ENCODE data around the gene UTP4.
"Not testable (repeated sequence)": the region's sequence is repeated elsewhere in the genome, so short reads cannot be mapped to it uniquely, and the experiment has no call there.

DNA sequence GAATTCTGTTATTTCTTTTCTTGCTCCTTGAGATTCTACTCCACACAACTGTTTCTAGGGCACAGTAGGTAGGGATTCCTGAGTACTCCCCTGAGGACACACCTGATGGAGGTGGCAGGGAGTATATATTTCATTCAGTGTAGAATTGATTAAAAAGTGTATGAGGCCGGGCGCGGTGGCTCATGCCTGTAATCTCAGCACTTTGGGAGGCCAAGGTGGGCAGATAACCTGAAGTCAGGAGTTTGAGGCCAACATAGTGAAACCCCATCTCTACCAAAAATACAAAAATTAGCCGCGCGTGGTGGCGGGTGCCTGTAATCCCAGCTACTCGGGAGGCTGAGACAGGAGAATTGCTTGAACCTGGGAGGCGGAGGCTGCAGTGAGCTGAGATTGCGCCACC lies 5.6 kb upstream of the UTP4 start:
- TF ChIP-seq, protein P1, sequence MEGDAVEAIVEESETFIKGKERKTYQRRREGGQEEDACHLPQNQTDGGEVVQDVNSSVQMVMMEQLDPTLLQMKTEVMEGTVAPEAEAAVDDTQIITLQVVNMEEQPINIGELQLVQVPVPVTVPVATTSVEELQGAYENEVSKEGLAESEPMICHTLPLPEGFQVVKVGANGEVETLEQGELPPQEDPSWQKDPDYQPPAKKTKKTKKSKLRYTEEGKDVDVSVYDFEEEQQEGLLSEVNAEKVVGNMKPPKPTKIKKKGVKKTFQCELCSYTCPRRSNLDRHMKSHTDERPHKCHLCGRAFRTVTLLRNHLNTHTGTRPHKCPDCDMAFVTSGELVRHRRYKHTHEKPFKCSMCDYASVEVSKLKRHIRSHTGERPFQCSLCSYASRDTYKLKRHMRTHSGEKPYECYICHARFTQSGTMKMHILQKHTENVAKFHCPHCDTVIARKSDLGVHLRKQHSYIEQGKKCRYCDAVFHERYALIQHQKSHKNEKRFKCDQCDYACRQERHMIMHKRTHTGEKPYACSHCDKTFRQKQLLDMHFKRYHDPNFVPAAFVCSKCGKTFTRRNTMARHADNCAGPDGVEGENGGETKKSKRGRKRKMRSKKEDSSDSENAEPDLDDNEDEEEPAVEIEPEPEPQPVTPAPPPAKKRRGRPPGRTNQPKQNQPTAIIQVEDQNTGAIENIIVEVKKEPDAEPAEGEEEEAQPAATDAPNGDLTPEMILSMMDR (IDR thresholded peaks at IDR 0.05), result not testable (repeated sequence)
- TF ChIP-seq POLR2A (IDR thresholded peaks at IDR 0.05), result not testable (repeated sequence)

Measured in gastroesophageal sphincter (tissue), 3 donors.